ENCODE results near the gene ZMIZ1. TPM values are rescaled to one million over a fixed set of nuclear protein-coding genes. Genes with fewer than 3 reads are reported as not detected.

The ZMIZ1 gene
- total and polyA plus RNA-seq, 5 donors = 38.0 to 83.1 (median 71.1) TPM

DNA sequence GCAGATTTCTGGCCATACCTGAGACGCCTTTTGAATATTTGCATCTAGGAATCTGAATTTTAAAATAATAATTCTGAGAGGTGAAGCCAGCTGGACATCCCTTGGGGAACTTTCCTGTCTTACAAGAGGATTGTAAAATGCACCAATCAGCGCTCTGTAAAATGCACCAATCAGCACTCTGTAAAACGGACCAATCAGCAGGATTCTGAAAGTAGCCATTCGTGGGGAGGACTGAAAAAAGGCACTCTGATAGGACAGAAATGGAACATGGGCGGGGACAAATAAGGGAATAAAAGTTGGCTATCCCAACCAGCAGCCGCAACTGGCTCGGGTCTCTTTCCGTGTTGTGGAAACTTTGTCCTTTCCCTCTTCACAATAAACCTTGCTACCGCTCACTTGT, 288.4 kb downstream of the ZMIZ1 start:
- intact Hi-C loops (cut with DNase I) = no loop called here
- H3K9me3 ChIP-seq (ENCODE audit: control insufficient read depth, low read length) = no peaks in the 10 kb centered on the region
- ATAC-seq = no peak
- DNase-seq = no peak
- no peak overlapping the region for H3K27ac ChIP-seq (ENCODE audit: low read length)
- no peaks in the 10 kb centered on the region for H3K27me3 ChIP-seq (ENCODE audit: control insufficient read depth, insufficient read depth)
- whole genome bisulfite sequencing = 97% methylated on average over 9 of the region's 9 CpGs
- H3K4me1 ChIP-seq (ENCODE audit: control insufficient read depth, insufficient read depth, low read length) = no peaks in the 10 kb centered on the region
- H3K4me3 ChIP-seq (ENCODE audit: low read length) = no peak overlapping the region

DNA sequence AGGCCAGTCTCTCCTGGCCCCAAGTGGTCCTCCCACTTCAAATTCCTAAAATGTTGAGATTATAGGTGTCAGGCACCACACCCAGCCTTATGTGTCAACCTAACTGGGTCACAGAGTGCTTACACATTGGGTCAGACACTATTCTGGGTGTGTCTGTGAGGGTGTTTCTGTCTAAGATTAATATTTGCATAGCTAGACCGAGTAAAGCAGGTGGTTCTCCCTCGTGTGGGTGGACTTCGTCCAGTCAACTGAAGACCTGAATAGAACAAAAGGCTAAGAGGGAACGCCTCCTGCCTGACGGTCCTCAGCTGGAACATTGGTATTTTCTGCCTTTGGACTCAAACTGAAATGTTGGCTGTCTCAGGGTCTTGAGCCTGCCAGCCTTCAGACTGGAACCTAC, 290.0 kb downstream of the ZMIZ1 start:
- Histone ChIP-seq H3K9me3 (ENCODE audit: control insufficient read depth, low read length) (no peaks in the 10 kb centered on the region), H3K27ac (ENCODE audit: low read length) (no peak overlapping the region), H3K4me1 (ENCODE audit: control insufficient read depth, insufficient read depth, low read length) (no peaks in the 10 kb centered on the region), H3K4me3 (ENCODE audit: low read length) (no peak overlapping the region), H3K27me3 (ENCODE audit: control insufficient read depth, insufficient read depth) (no peaks in the 10 kb centered on the region)
- ATAC-seq (peak; percentile 30 to 43), DNase-seq (no peak)
- WGBS = 80% methylated on average over 5 of the region's 5 CpGs
- intact Hi-C loops (cut with DNase I) = no loop called here

DNA sequence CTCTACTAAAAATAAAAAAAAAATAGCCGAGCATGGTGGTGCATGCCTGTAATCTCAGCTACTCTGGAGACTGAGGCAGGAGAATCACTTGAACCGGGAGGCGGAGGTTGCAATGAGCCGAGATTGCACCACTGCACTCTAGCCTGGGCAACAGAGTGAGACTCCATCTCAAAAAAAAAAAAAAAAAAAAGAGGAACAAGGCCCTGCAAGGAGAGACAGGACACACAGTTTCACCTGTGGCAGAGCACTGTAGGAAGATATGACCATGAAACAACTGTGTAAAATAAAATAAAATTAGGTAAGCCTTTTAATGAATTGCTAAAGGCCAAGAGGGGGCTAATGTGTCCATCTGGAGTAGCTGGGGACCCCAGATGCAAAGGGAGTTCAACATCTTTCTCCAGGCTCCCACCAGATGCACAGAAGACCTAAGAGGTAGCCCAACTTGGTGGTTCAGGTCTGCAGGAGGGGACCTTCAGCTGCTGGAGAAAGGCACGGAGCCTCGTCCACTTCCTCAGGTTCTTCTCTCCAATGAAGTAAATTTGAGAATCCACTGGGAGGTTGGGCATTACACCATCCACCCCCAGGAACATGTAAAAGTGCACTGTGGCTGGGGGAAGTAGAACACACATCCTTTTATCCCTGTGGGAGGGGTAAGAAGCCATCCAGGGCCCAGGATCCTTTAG, 291.2 kb downstream of the ZMIZ1 start:
- ATAC-seq (no peak), DNase-seq (no peak)
- Histone ChIP-seq H3K27me3 (ENCODE audit: control insufficient read depth, insufficient read depth) (no peaks in the 10 kb centered on the region), H3K4me1 (ENCODE audit: control insufficient read depth, insufficient read depth, low read length) (no peaks in the 10 kb centered on the region), H3K27ac (ENCODE audit: low read length) (no peak overlapping the region), H3K9me3 (ENCODE audit: control insufficient read depth, low read length) (no peaks in the 10 kb centered on the region), H3K4me3 (ENCODE audit: low read length) (no peak overlapping the region)
- WGBS = 96% methylated on average over 6 of the region's 6 CpGs
- intact Hi-C loops (cut with DNase I) = no loop called here

DNA sequence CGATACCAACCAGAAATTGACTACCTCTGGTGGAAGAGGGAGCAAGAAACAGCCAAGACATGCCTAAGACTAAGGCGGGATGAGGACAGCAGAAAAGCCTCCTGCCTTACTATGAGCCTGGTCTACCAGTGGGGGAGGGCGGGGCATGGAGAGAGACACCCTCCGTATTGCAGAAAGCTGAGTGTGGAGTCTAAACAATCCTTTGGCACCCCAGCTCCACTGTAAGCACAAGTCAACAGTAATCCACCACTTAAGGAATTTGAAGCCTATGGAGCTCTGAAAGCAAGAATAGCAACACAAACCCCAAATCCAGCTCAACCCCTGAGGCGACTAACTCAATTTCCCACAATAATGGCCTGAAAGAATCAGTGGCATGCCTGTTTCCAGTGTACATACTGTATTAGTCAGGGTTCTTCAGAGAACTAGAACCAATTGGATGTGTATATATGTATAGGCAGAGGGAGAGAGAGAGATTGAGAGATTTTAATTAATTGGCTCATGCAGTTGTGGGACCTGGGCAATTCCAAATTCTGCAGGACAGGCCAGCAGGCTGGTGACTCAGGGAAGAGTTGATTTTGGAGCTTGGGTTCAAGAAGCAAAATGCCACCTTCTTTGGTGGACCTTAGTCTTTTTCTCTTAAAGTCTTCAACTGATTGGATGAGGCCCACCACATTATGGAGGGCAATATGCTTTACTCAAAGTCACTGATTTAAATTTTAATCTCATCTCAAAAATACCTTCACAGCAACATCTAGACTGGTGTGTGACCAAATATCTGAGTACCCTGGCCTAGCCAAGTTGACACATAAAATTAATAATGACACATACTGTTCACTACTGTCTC, 292.0 kb downstream of the ZMIZ1 start:
- H3K4me3 ChIP-seq (ENCODE audit: low read length) = no peak overlapping the region
- ATAC-seq (no peak), DNase-seq (no peak)
- no peak overlapping the region for H3K27ac ChIP-seq (ENCODE audit: low read length)
- H3K9me3 ChIP-seq (ENCODE audit: control insufficient read depth, low read length) = no peaks in the 10 kb centered on the region
- intact Hi-C loops (cut with DNase I) = no loop called here
- no peaks in the 10 kb centered on the region for H3K27me3 ChIP-seq (ENCODE audit: control insufficient read depth, insufficient read depth)
- 95% methylated on average over 5 of the region's 5 CpGs for WGBS
- H3K4me1 ChIP-seq (ENCODE audit: control insufficient read depth, insufficient read depth, low read length) = no peaks in the 10 kb centered on the region

DNA sequence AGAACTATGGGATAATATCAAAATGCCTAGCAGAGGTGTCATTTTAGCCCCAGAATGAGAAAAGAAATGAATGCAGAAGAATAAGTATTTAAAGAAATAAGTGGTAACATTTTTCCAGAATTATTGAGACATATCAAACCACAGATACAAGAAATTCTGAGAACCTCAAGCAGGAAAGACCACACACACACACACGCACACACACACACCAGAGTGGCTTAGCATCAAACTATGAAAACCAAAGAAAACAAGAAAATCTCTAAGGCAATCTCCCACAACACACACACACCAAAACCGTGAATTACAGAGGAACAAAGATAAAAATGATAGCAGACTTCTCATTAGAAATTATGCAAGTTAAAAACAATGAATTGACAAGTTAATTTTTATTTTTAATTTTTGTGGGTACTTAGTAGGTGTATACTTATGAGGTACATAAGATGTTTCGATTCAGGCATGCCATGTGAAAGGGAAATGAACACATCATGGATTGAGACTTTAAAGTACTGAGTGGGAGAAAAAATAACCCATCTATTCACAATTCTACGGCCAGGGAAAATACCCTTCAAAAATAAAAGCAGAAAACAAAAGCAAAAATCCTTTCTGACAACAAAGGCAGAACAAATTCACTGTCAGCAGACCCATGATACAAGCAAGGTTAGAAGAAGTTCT, 293.1 kb downstream of the ZMIZ1 start:
- H3K27me3 ChIP-seq (ENCODE audit: control insufficient read depth, insufficient read depth) = no peaks in the 10 kb centered on the region
- no peak for ATAC-seq
- 77% methylated on average over 4 of the region's 4 CpGs for WGBS

More for the DNA sequence above, 293.1 kb downstream of the ZMIZ1 start:
- Histone ChIP-seq H3K4me3 (ENCODE audit: low read length) (no peak overlapping the region), H3K9me3 (ENCODE audit: control insufficient read depth, low read length) (no peaks in the 10 kb centered on the region), H3K27ac (ENCODE audit: low read length) (no peak overlapping the region), H3K4me1 (ENCODE audit: control insufficient read depth, insufficient read depth, low read length) (no peaks in the 10 kb centered on the region)
- intact Hi-C loops (cut with DNase I) = no loop called here
- DNase-seq = no peak
